PC-9 (cell line): Measurements from ENCODE around the gene FOXJ3.

Experiments
- EZH2 ChIP-seq: fragments of 200-600 bp; sonication (generic); IDR thresholded peaks from 2 replicates; pipeline ENCODE4 v1.8.0; 2017; ENCODE audit warnings: antibody characterized with exemption, low read depth
- TF ChIP-seq, protein P1 (sequence below): fragments of 200-600 bp; sonication (generic); conservative IDR thresholded peaks from 2 replicates; pipeline ENCODE4 v1.6.1; 2017; ENCODE audit warnings: mixed run types, antibody characterized with exemption, mild to moderate bottlenecking, moderate library complexity

DNA sequence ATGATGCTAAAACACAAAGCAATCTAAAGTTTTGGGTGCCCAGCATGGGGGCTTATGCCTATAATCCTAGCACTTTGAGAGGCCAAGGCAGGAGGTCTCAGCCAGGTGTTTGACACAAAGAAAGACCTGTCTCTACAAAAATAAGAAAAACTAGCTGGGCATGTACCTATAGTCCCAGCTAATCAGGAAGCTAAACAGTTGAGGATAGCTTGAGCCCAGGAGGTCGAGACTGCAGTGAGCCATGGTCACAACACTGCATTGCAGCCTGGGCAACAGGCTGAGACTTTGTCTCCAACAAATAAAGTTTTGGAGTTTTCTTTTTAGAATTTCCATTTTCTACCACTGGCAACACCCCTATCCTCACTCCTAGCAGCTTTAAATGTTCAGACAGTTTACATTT is 115.4 kb downstream of the FOXJ3 start:
- TF ChIP-seq, protein P1, sequence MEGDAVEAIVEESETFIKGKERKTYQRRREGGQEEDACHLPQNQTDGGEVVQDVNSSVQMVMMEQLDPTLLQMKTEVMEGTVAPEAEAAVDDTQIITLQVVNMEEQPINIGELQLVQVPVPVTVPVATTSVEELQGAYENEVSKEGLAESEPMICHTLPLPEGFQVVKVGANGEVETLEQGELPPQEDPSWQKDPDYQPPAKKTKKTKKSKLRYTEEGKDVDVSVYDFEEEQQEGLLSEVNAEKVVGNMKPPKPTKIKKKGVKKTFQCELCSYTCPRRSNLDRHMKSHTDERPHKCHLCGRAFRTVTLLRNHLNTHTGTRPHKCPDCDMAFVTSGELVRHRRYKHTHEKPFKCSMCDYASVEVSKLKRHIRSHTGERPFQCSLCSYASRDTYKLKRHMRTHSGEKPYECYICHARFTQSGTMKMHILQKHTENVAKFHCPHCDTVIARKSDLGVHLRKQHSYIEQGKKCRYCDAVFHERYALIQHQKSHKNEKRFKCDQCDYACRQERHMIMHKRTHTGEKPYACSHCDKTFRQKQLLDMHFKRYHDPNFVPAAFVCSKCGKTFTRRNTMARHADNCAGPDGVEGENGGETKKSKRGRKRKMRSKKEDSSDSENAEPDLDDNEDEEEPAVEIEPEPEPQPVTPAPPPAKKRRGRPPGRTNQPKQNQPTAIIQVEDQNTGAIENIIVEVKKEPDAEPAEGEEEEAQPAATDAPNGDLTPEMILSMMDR: no peak
- TF ChIP-seq EZH2: no peak
